ENCODE results near the gene CARD19.
"Not testable (repeated sequence)": the region's sequence is repeated elsewhere in the genome, so short reads cannot be mapped to it uniquely, and the experiment has no call there.

Gene CARD19

DNA sequence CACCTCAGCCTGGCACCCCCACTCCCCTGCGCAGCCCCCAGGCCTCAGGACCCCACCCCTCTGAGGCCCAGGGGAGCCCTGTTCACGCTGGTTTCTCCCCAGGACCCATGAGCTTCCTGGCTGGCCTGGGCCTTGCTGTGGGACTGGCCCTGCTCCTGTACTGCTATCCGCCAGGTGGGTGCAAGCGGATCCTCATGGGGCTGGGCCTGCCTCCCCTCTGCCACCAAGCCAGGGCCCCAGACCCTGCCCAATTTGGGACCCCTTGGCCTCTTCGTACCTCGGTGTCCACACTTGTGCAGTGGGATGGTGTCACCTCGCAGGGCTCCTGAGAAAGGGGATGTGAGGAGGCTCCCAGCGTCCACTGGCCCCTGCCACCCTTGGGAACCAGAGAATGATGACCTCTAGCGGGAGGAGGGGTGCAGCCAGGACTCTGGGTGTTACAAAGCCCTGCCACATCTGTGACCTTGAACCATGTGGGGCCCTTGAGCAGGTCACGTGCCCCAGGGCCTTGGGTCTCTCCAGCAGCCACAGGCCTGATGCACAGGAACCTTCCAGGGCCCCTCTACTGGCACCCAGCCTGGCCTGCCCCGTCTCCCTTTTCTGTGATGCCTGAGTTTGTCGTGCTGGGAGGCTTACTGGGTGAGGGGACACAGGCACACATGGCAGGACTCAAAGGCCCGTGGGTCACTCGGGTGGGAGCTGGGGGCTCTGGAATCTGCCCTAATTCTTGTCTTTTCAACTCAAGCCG, 16.3 kb downstream of the CARD19 start:
- Histone ChIP-seq H3K9ac (ENCODE audit: low read length in 5 of 5) (peak overlapping the region in 1 of 5 donors; percentile 35), H3K27me3 (ENCODE audit: control insufficient read depth in 5 of 5, insufficient read depth in 4 of 5, low read length in 5 of 5) (no peaks in the 10 kb centered on the region), H3K9me3 (ENCODE audit: control insufficient read depth in 5 of 5, low read length in 5 of 5) (no peaks in the 10 kb centered on the region), H3K4me1 (ENCODE audit: control insufficient read depth in 5 of 5, insufficient read depth in 5 of 5, low read length in 5 of 5) (peaks cover 2 to 41% (median 10%) of the 10 kb centered on the region in 5 donors), H3K4me3 (ENCODE audit: low read depth in 1 of 5, low read length in 5 of 5) (no peak overlapping the region), H3K27ac (ENCODE audit: low read depth, low read length) (no peak overlapping the region), H3K36me3 (ENCODE audit: control insufficient read depth in 5 of 5, insufficient read depth in 5 of 5, low read length in 5 of 5) (peaks cover 0 to 56% (median 46%) of the 10 kb centered on the region in 5 donors)

DNA sequence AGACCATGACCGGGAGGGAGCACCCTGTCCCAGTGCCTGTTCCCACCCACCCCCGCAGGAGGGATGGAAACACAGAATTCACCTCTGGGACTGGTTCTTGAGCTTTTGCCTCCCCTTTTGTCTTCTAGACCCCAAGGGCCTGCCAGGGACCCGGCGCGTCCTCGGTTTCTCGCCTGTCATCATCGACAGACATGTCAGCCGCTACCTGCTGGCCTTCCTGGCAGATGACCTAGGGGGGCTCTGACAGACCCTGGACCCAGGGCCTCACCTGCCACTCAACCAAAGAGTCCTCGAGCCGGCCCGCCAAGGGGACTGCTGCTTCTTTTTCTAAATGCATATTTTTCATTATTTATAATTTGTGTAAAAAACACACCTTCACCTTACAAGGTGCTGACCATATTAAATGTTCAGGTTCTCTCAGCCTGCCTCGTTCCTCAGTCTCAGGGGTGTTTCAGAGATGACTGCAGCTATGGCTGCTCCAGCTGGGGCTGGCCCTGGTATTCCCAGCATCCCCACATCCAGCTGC, 16.9 kb downstream of the CARD19 start:
- peaks cover 2 to 41% (median 10%) of the 10 kb centered on the region in 5 donors for H3K4me1 ChIP-seq (ENCODE audit: control insufficient read depth in 5 of 5, insufficient read depth in 5 of 5, low read length in 5 of 5)
- H3K36me3 ChIP-seq (ENCODE audit: control insufficient read depth in 5 of 5, insufficient read depth in 5 of 5, low read length in 5 of 5), result peaks cover 0 to 53% (median 43%) of the 10 kb centered on the region in 5 donors
- H3K4me3 ChIP-seq (ENCODE audit: low read depth in 1 of 5, low read length in 5 of 5), result no peak overlapping the region
- H3K27me3 ChIP-seq (ENCODE audit: control insufficient read depth in 5 of 5, insufficient read depth in 4 of 5, low read length in 5 of 5), result no peaks in the 10 kb centered on the region
- H3K9me3 ChIP-seq (ENCODE audit: control insufficient read depth in 5 of 5, low read length in 5 of 5), result no peaks in the 10 kb centered on the region
- no peak overlapping the region for H3K9ac ChIP-seq (ENCODE audit: low read length in 5 of 5)
- no peak overlapping the region for H3K27ac ChIP-seq (ENCODE audit: low read depth, low read length)

DNA sequence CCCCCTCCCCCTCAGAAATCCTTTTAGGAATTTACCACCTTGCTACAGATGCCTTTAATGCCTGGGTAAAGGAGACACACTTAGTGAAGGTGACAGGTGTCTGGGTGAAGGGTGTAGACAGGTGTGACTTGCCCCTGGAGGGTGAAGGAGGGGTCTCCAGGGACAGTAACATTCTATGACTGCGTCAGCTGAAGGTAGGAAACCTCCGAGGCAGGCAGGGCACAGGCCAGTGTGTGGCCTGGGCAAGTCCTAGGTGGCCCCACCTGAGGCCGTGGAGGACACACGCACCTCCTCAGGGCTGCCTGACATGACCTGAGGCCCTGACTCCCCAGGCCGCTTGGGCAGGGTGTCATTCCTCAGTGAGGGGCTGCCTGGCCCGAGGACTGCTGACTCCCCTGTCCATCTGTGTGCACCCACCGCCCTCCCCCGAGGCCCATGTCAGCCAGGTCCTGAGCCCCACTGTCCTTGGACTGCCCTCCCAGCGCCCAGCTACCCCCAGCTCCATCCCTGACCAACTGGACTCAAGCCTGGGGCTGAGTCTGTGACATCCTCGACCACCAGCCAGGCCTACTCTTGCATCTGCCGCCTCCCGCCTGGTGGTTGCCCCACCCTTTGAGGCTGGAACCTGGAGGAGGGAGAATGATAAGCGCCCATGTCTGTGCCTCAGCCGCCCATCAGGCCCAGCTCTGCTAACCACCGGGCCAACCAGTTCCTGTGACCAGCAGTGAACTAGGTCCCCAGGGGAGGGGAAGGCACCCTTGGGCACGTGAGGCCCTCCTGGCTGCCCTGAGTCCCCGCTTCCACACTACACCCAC, 18.4 kb downstream of the CARD19 start:
- H3K27ac ChIP-seq (ENCODE audit: low read depth, low read length), result no peak overlapping the region

DNA sequence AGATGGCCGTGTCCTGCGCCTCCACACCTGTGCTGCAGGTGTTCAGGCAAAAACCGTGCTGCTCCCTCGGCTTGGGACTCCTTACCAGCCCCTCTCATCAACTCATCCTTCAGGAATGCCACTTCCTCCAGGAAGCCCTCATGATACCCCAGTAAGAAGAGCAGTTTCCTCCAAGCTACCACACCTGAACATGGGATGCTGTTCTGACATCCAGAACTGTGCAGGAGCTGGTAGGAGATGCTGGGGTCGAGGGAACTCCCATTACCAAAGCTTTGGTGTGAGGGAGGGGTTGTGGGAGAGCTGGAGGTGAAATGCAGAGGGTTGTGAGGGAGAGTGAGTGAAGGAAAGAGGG, 18.9 kb downstream of the CARD19 start:
- H3K27ac ChIP-seq (ENCODE audit: low read depth, low read length), result no peak overlapping the region

More for the DNA sequence above, 18.4 kb downstream of the CARD19 start:
- H3K4me3 ChIP-seq (ENCODE audit: low read depth in 1 of 5, low read length in 5 of 5), result no peak overlapping the region
- H3K9me3 ChIP-seq (ENCODE audit: control insufficient read depth in 5 of 5, low read length in 5 of 5), result no peaks in the 10 kb centered on the region
- peaks cover 0 to 43% (median 35%) of the 10 kb centered on the region in 5 donors for H3K36me3 ChIP-seq (ENCODE audit: control insufficient read depth in 5 of 5, insufficient read depth in 5 of 5, low read length in 5 of 5)
- no peaks in the 10 kb centered on the region for H3K27me3 ChIP-seq (ENCODE audit: control insufficient read depth in 5 of 5, insufficient read depth in 4 of 5, low read length in 5 of 5)
- no peak overlapping the region for H3K9ac ChIP-seq (ENCODE audit: low read length in 5 of 5)
- H3K4me1 ChIP-seq (ENCODE audit: control insufficient read depth in 5 of 5, insufficient read depth in 5 of 5, low read length in 5 of 5), result peaks cover 2 to 43% (median 14%) of the 10 kb centered on the region in 5 donors

DNA sequence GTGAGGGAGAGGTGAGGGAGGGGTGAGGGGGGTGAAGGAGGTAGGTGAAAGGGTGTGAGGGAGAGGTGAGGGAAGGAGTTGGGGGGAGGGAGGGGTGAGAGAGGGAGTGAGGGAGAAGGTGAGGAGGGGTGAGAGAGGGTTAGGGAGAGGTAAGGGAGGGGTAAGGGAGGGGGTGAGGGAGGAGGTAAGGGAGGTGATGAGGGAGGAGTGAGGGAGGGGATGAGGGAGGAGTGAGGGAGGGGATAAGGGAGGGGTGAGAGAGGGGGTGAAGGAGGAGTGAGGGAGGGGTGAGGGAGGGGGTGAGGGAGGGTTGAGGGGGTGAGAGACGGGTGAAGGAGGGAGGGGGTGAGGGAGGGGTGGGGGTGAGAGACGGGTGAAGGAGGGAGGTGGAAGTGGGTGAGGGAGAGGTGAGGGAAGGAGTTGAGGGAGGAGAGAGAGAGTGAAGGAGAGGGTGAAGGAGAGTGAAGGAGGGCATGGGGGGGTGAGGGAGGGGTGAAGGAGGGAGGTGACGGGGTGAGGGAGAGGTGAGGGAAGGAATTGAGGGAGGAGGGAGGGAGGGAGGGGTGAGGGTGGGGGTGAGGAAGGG, 19.6 kb downstream of the CARD19 start:
- no peak overlapping the region for H3K27ac ChIP-seq (ENCODE audit: low read depth, low read length)
- peaks cover 6 to 49% (median 24%) of the 10 kb centered on the region in 5 donors for H3K4me1 ChIP-seq (ENCODE audit: control insufficient read depth in 5 of 5, insufficient read depth in 5 of 5, low read length in 5 of 5)
- no peak overlapping the region for H3K4me3 ChIP-seq (ENCODE audit: low read depth in 1 of 5, low read length in 5 of 5)

More for the DNA sequence above, 18.9 kb downstream of the CARD19 start:
- H3K27me3 ChIP-seq (ENCODE audit: control insufficient read depth in 5 of 5, insufficient read depth in 4 of 5, low read length in 5 of 5), result no peaks in the 10 kb centered on the region
- H3K9ac ChIP-seq (ENCODE audit: low read length in 5 of 5), result peak overlapping the region in 1 of 5 donors; percentile 25
- no peaks in the 10 kb centered on the region for H3K9me3 ChIP-seq (ENCODE audit: control insufficient read depth in 5 of 5, low read length in 5 of 5)
- no peak overlapping the region for H3K4me3 ChIP-seq (ENCODE audit: low read depth in 1 of 5, low read length in 5 of 5)
- peaks cover 3 to 46% (median 18%) of the 10 kb centered on the region in 5 donors for H3K4me1 ChIP-seq (ENCODE audit: control insufficient read depth in 5 of 5, insufficient read depth in 5 of 5, low read length in 5 of 5)
- H3K36me3 ChIP-seq (ENCODE audit: control insufficient read depth in 5 of 5, insufficient read depth in 5 of 5, low read length in 5 of 5), result peaks cover 0 to 43% (median 35%) of the 10 kb centered on the region in 5 donors

DNA sequence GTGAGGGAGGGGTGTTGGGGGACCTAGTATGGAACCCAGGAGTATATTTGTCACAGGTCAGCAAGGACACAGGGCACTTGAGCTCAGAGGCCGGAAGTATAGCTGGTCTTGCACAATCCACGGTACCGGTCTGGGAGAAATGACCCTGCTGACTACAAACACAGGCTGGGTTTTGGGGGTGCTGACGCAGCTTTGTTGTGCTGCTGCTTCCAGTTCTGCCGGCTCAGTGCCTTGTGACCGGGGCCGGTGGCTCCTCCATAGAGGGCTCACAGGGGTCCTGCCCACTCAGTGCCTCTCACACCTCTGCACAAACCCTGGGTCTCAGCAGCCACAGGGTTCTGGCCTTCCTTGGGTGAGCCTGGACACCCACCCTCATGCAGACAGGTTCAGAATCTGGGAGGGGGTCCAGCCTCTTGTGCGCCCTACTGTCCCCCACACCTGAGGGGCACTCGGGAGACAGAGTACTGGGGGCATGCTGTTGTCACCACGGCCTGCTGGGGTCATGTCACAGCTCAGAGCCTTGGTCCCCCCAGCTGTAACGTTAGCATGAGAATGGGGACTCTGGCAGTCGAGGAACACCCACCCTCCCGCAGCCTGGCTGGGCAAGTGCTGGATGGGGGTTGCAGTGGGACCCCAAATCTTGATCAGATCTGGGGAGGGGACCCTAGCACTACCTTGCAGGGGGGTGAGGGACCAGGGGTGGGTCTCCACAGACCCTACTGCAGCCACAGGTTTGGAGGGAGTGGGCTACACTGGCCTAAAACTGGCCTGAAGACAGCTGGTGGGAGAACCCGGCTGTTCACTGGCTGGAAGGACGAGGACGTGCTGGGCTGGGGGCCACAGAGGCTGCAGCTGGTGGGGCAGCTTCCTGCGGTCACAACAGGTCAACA, 20.3 kb downstream of the CARD19 start:
- Histone ChIP-seq H3K4me3 (ENCODE audit: low read depth in 1 of 5, low read length in 5 of 5) (peak overlapping the region in 2 of 5 donors; percentile 20 to 34), H3K36me3 (ENCODE audit: control insufficient read depth in 5 of 5, insufficient read depth in 5 of 5, low read length in 5 of 5) (peaks cover 0 to 34% (median 29%) of the 10 kb centered on the region in 5 donors), H3K9ac (ENCODE audit: low read length in 5 of 5) (peak overlapping the region in 1 of 5 donors; percentile 3), H3K27ac (ENCODE audit: low read depth, low read length) (peak overlapping the region; percentile 30), H3K4me1 (ENCODE audit: control insufficient read depth in 5 of 5, insufficient read depth in 5 of 5, low read length in 5 of 5) (peaks cover 6 to 52% (median 26%) of the 10 kb centered on the region in 5 donors), H3K27me3 (ENCODE audit: control insufficient read depth in 5 of 5, insufficient read depth in 4 of 5, low read length in 5 of 5) (no peaks in the 10 kb centered on the region), H3K9me3 (ENCODE audit: control insufficient read depth in 5 of 5, low read length in 5 of 5) (no peaks in the 10 kb centered on the region)

More for the DNA sequence above, 19.6 kb downstream of the CARD19 start:
- Histone ChIP-seq H3K9me3 (ENCODE audit: control insufficient read depth in 5 of 5, low read length in 5 of 5) (no peaks in the 10 kb centered on the region), H3K36me3 (ENCODE audit: control insufficient read depth in 5 of 5, insufficient read depth in 5 of 5, low read length in 5 of 5) (peaks cover 0 to 38% (median 31%) of the 10 kb centered on the region in 5 donors), H3K27me3 (ENCODE audit: control insufficient read depth in 5 of 5, insufficient read depth in 4 of 5, low read length in 5 of 5) (no peaks in the 10 kb centered on the region), H3K9ac (ENCODE audit: low read length in 5 of 5) (no peak overlapping the region)

DNA sequence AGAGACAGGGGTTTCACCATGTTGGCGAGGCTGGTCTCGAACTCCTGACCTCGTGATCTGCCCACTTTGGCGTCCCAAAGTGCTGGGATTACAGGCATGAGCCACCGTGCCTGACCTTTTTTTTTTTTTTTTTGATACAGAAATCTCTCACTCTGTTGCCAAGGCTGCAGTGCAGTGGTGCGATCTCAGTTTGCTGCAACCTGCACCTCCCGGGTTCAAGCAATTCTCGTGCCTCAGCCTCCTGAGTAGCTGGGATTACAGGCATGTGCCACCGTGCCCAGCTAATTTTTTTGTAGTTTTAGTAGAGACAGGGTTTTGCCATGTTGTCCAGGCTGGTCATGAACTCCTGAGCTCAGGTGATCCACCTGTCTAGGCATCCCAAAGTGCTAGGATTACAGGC, 21.5 kb downstream of the CARD19 start:
- not testable (repeated sequence) for H3K9me3 ChIP-seq (ENCODE audit: control insufficient read depth in 5 of 5, low read length in 5 of 5); H3K27ac ChIP-seq (ENCODE audit: low read depth, low read length); H3K27me3 ChIP-seq (ENCODE audit: control insufficient read depth in 5 of 5, insufficient read depth in 4 of 5, low read length in 5 of 5); H3K9ac ChIP-seq (ENCODE audit: low read length in 5 of 5); H3K4me3 ChIP-seq (ENCODE audit: low read depth in 1 of 5, low read length in 5 of 5)
- Histone ChIP-seq H3K4me1 (ENCODE audit: control insufficient read depth in 5 of 5, insufficient read depth in 5 of 5, low read length in 5 of 5) (peaks cover 6 to 64% (median 31%) of the 10 kb centered on the region in 5 donors), H3K36me3 (ENCODE audit: control insufficient read depth in 5 of 5, insufficient read depth in 5 of 5, low read length in 5 of 5) (peaks cover 0 to 34% (median 26%) of the 10 kb centered on the region in 5 donors)

DNA sequence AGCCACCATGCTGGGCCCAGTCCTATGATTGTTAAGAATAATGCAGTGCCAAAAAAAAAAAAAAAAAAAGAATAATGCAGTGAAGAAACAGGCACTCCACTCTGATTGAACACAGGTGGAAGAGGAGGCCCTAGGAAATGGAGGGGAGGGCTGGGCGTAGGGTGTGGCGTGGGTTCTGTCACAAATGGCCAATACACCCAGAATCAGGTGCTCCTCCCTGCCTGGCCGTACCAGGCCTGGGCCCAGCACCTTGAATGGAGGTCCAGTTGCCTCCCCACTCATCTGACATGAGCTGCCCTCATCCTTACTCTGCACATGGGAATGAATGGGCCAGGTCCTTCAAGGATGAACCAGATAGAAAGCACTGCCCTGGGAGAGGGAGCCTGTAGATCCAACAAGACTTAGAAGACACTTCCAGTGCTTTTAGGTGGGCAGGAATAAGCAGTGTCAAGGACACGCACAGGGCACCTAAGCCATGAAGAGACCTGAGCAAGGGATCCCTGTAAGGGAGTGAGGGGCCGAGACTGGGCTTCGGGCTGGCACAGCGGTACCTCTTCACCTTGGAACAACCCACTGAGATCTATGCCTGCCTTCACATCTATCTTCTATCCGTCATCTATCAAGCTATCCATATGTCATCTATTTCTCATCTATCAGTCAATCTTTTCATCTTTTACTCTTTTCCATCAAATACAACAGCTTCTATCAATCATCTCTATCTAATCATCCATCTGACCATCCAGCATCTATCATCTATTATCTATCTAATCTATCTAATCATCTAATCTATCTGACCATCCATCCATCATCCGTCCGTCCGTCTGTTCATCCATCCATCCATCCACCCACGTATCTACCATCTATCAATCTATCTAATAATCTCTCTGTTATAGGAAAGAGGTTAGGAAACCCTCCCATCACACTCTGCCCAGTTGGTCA, 22.2 kb downstream of the CARD19 start:
- no peaks in the 10 kb centered on the region for H3K27me3 ChIP-seq (ENCODE audit: control insufficient read depth in 5 of 5, insufficient read depth in 4 of 5, low read length in 5 of 5)
- H3K36me3 ChIP-seq (ENCODE audit: control insufficient read depth in 5 of 5, insufficient read depth in 5 of 5, low read length in 5 of 5), result peaks cover 0 to 34% (median 24%) of the 10 kb centered on the region in 5 donors
- no peak overlapping the region for H3K9ac ChIP-seq (ENCODE audit: low read length in 5 of 5)
- peaks cover 6 to 69% (median 31%) of the 10 kb centered on the region in 5 donors for H3K4me1 ChIP-seq (ENCODE audit: control insufficient read depth in 5 of 5, insufficient read depth in 5 of 5, low read length in 5 of 5)
- H3K9me3 ChIP-seq (ENCODE audit: control insufficient read depth in 5 of 5, low read length in 5 of 5), result no peaks in the 10 kb centered on the region
- H3K27ac ChIP-seq (ENCODE audit: low read depth, low read length), result no peak overlapping the region
- H3K4me3 ChIP-seq (ENCODE audit: low read depth in 1 of 5, low read length in 5 of 5), result no peak overlapping the region
